ENCODE data around the gene CRCP.
"Not testable (repeated sequence)": the region's sequence is repeated elsewhere in the genome, so short reads cannot be mapped to it uniquely, and the experiment has no call there.

Gene CRCP

GRCh38 chr7:66105263-66105748 lies 9.3 kb upstream of the CRCP start:
- in situ Hi-C loops (cut with HindIII; ENCODE audit: low sequenced_read_pairs), result no loop called here

- in situ Hi-C loops (cut with HindIII; ENCODE audit: low sequenced_read_pairs), result not testable (repeated sequence)
These were observed 6.2 kb upstream of the CRCP start for GRCh38 chr7:66108410-66108809.

GRCh38 chr7:66110856-66111255 lies 3.8 kb upstream of the CRCP start:
- in situ Hi-C loops (cut with HindIII; ENCODE audit: low sequenced_read_pairs), result no loop called here

GRCh38 chr7:66116680-66117420 lies 2.2 kb downstream of the CRCP start:
- in situ Hi-C loops (cut with HindIII; ENCODE audit: low sequenced_read_pairs), result not testable (repeated sequence)

- in situ Hi-C loops (cut with HindIII; ENCODE audit: low sequenced_read_pairs), result no loop called here
These were observed 4.0 kb downstream of the CRCP start for GRCh38 chr7:66118603-66119002.

GRCh38 chr7:66119245-66119850 lies 4.7 kb downstream of the CRCP start:
- in situ Hi-C loops (cut with HindIII; ENCODE audit: low sequenced_read_pairs), result no loop called here

- in situ Hi-C loops (cut with HindIII; ENCODE audit: low sequenced_read_pairs), result no loop called here
These were observed 8.5 kb downstream of the CRCP start for GRCh38 chr7:66123175-66123528.

- in situ Hi-C loops (cut with HindIII; ENCODE audit: low sequenced_read_pairs), result not testable (repeated sequence)
These were observed 9.9 kb downstream of the CRCP start for GRCh38 chr7:66124569-66124861.

GRCh38 chr7:66125052-66125694 lies 10.5 kb downstream of the CRCP start:
- in situ Hi-C loops (cut with HindIII; ENCODE audit: low sequenced_read_pairs), result no loop called here

GRCh38 chr7:66125781-66126352 lies 11.2 kb downstream of the CRCP start:
- in situ Hi-C loops (cut with HindIII; ENCODE audit: low sequenced_read_pairs), result not testable (repeated sequence)

GRCh38 chr7:66127172-66127571 lies 12.5 kb downstream of the CRCP start:
- in situ Hi-C loops (cut with HindIII; ENCODE audit: low sequenced_read_pairs), result not testable (repeated sequence)

- in situ Hi-C loops (cut with HindIII; ENCODE audit: low sequenced_read_pairs), result loop anchor here (10.0 kb wide), 1 partner anchor 316 kb away; no protein-coding TSS in a partner anchor
These were observed 24.5 kb downstream of the CRCP start for GRCh38 chr7:66138994-66139752.

- in situ Hi-C loops (cut with HindIII; ENCODE audit: low sequenced_read_pairs), result no loop called here
These were observed 26.3 kb downstream of the CRCP start for GRCh38 chr7:66140924-66141323.

GRCh38 chr7:66142334-66142733 lies 27.7 kb downstream of the CRCP start:
- in situ Hi-C loops (cut with HindIII; ENCODE audit: low sequenced_read_pairs), result no loop called here

- in situ Hi-C loops (cut with HindIII; ENCODE audit: low sequenced_read_pairs), result no loop called here
These were observed 28.3 kb downstream of the CRCP start for GRCh38 chr7:66142996-66143395.

GRCh38 chr7:66143876-66144332 lies 29.3 kb downstream of the CRCP start:
- in situ Hi-C loops (cut with HindIII; ENCODE audit: low sequenced_read_pairs), result no loop called here

GRCh38 chr7:66145400-66146104 lies 30.9 kb downstream of the CRCP start:
- in situ Hi-C loops (cut with HindIII; ENCODE audit: low sequenced_read_pairs), result no loop called here

GRCh38 chr7:66146701-66147100 lies 32.1 kb downstream of the CRCP start:
- in situ Hi-C loops (cut with HindIII; ENCODE audit: low sequenced_read_pairs), result no loop called here

- in situ Hi-C loops (cut with HindIII; ENCODE audit: low sequenced_read_pairs), result not testable (repeated sequence)
These were observed 33.0 kb downstream of the CRCP start for GRCh38 chr7:66147657-66148056.

GRCh38 chr7:66150471-66150870 lies 35.8 kb downstream of the CRCP start:
- in situ Hi-C loops (cut with HindIII; ENCODE audit: low sequenced_read_pairs), result no loop called here

Data from endothelial cell of hepatic sinusoid (primary cell).